Sigmoid colon (tissue), 7 donors: ENCODE measurements around the gene ANO2. TPM values are rescaled to one million over a fixed set of nuclear protein-coding genes. Genes with fewer than 3 reads are reported as not detected.

Experiments
- DNase-seq: peaks from one replicate; pipeline ENCODE4 v3.0.0-alpha.2; 2019
- H3K27ac ChIP-seq, 4 donors: fragments of 200-600 bp; sonication (generic); one replicate each; pipeline ENCODE4 v1.5.1; 2016 to 2019; ENCODE audit warnings: mild to moderate bottlenecking in 1 of 4
- H3K27me3 ChIP-seq, 3 donors: fragments of 200-600 bp; sonication (generic); one replicate each; pipeline ENCODE4 v1.5.1; 2019; ENCODE audit warnings: mild to moderate bottlenecking in 1 of 3
- H3K36me3 ChIP-seq, 4 donors: fragments of 200-600 bp; sonication (generic); one replicate each; pipeline ENCODE4 v1.5.1; 2016 to 2019
- H3K4me1 ChIP-seq, 4 donors: fragments of 200-600 bp; sonication (generic); one replicate each; pipeline ENCODE4 v1.5.1; 2017 to 2019
- H3K4me3 ChIP-seq, 4 donors: fragments of 200-600 bp; sonication (generic); one replicate each; pipeline ENCODE4 v1.5.1; 2017 to 2019; ENCODE audit warnings: mild to moderate bottlenecking in 2 of 4, moderate library complexity in 1 of 4
- H3K9me3 ChIP-seq, 4 donors: fragments of 200-600 bp in 3 of 4; sonication (generic) in 3 of 4; one replicate each; pipeline versions ENCODE4 v1.5.1 to v1.6.1; 2013 to 2019
- EP300 ChIP-seq, 4 donors: sonication (generic); formaldehyde crosslinking; IDR thresholded peaks; one replicate each; pipeline ENCODE4 v1.6.1; 2017; ENCODE audit warnings: antibody characterized with exemption in 4 of 4
- POLR2A ChIP-seq, 2 donors: fragments of 450-650 bp; IDR thresholded peaks; one replicate each; pipeline ENCODE4 v1.6.1; 2016; ENCODE audit warnings: antibody characterized with exemption in 2 of 2, mild to moderate bottlenecking in 2 of 2, moderate library complexity in 2 of 2
- POLR2AphosphoS5 ChIP-seq, 4 donors: sonication (generic); formaldehyde crosslinking; IDR thresholded peaks; one replicate each; pipeline ENCODE4 v1.6.1; 2017; ENCODE audit warnings: antibody characterized with exemption in 4 of 4
- WGBS, 2 donors: extraction: QIAGEN DNeasy Blood & Tissue Kit; methylation state at CpG; one replicate each; pipeline ENCODE4 v1.1.7; 2013; 5-methylcytosine and 5-hydroxymethylcytosine counted together
- intact Hi-C: fragments of 100-400 bp; cut with DNase I; formaldehyde crosslinking; loops from one replicate; pipeline ENCODE4 v1.15.1; 2023
- polyA plus RNA-seq, 3 donors: library from polyadenylated mRNA; stranded (reverse); fragments of 200-250 nt; gene quantifications; one replicate each; pipeline ENCODE4 v1.2.3, GENCODE V29; 2013
- total RNA-seq, 4 donors: library from RNA; depleted of rRNA; stranded (reverse); fragments of >200 nt; gene quantifications; one replicate each; pipeline ENCODE4 v1.1.0, GENCODE V29; 2016
- TF ChIP-seq, protein P1 (sequence below), 4 experiments: fragments of 450-650 bp in 3 of 4; fragments of 200-600 bp in 1 of 4; IDR thresholded peaks; one replicate each; pipeline ENCODE4 v1.5.1; 2016 to 2019; ENCODE audit warnings: antibody characterized with exemption in 4 of 4, mild to moderate bottlenecking in 3 of 4, moderate library complexity in 2 of 4
- donor health status: healthy with polysubstance abuse.
- donor health status: Bipolar disorder and iron deficiency.
- donor health status: healthy.

Gene ANO2
- total and polyA plus RNA-seq, 7 donors = 0.46 to 4.3 (median 1.8) TPM; not detected in 1

DNA sequence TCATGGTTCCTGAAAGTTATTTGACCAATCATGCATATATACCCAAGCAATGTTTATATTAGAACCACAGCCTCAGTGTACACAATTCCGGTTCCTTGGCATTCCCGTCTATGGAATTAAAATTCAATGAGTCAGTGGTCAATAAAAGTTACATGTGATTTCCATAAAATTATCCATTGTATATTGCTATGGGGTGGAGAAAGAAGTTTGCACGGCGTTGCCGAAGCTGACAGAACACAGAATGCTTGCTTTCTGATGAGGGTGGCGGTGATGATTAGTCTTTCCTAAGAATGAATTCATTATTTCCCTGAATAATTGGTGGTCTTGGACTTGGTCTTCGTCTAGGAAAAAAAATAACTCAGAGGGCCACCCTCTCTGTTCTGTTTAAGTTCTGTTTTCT is 214.1 kb downstream of the ANO2 start:
- intact Hi-C loops = no loop called here
- no peak for DNase-seq
- no peak overlapping the region for H3K27ac ChIP-seq
- TF ChIP-seq EP300 (IDR thresholded peaks at IDR 0.05) = no peak
- TF ChIP-seq POLR2AphosphoS5 (IDR thresholded peaks at IDR 0.05) = no peak
- TF ChIP-seq, protein P1, sequence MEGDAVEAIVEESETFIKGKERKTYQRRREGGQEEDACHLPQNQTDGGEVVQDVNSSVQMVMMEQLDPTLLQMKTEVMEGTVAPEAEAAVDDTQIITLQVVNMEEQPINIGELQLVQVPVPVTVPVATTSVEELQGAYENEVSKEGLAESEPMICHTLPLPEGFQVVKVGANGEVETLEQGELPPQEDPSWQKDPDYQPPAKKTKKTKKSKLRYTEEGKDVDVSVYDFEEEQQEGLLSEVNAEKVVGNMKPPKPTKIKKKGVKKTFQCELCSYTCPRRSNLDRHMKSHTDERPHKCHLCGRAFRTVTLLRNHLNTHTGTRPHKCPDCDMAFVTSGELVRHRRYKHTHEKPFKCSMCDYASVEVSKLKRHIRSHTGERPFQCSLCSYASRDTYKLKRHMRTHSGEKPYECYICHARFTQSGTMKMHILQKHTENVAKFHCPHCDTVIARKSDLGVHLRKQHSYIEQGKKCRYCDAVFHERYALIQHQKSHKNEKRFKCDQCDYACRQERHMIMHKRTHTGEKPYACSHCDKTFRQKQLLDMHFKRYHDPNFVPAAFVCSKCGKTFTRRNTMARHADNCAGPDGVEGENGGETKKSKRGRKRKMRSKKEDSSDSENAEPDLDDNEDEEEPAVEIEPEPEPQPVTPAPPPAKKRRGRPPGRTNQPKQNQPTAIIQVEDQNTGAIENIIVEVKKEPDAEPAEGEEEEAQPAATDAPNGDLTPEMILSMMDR (IDR thresholded peaks at IDR 0.05) = no peak
- TF ChIP-seq POLR2A (IDR thresholded peaks at IDR 0.05) = no peak
- H3K4me1 ChIP-seq = no peaks in the 10 kb centered on the region
- H3K36me3 ChIP-seq = no peaks in the 10 kb centered on the region
- H3K9me3 ChIP-seq = no peaks in the 10 kb centered on the region
- H3K4me3 ChIP-seq = no peak overlapping the region
- 87 to 90% methylated on average over 7 of the region's 7 CpGs for WGBS, 2 donors
- no peaks in the 10 kb centered on the region for H3K27me3 ChIP-seq

DNA sequence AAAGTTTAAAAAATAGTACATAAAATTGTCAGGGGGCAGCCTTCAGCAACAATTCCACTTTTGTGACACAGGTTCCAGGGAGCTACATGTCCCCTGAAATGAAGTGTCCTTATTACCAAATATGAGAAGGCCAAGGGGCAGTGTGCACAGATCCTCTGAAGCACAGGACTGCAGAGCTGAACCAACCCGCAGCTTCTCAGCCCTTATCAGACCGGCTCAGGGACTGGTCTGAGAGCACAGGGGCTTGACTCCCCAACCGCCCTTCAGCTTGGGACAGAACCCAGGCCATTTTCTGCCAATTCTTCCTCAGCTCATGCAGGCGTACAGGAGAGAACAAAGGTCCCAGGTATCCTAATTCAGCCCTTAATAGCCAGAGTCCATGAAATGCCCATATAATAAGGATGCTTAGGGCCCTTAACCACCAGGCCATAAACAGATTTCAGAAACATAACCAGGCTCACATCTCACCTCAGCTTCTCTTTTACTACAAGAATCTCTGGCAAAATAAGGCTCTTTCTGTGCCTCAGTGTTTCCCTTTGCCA is 221.3 kb downstream of the ANO2 start:
- intact Hi-C loops = no loop called here
- TF ChIP-seq EP300 (IDR thresholded peaks at IDR 0.05) = no peak
- no peak for TF ChIP-seq POLR2AphosphoS5 (IDR thresholded peaks at IDR 0.05)
- 89 to 95% methylated on average over 4 of the region's 4 CpGs for WGBS, 2 donors
- Histone ChIP-seq H3K27me3 (no peaks in the 10 kb centered on the region), H3K9me3 (no peaks in the 10 kb centered on the region), H3K4me3 (no peak overlapping the region), H3K36me3 (no peaks in the 10 kb centered on the region), H3K4me1 (peaks cover 0 to 19% (median 7%) of the 10 kb centered on the region in 4 donors), H3K27ac (no peak overlapping the region)
- DNase-seq = no peak

DNA sequence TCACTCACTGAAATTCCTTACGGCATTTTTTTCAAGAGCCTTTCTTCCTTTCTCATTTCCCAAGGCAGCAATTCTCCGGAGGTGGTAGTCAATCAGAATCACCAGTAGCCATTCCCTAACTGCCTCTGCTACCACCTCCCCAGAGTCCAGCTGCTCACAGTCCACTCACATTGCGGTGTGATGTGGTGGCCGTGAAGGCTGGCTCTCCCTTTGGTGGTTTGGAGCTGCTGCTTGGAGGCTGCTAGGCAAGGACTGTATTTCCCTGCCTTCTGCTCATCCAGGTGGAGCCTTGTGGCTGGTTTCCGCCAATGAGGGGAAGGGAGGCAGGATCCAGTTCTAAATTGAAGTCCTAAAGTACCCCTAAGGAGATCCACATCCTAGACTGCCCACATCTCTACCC is 222.0 kb downstream of the ANO2 start:
- Histone ChIP-seq H3K36me3 (no peaks in the 10 kb centered on the region), H3K4me1 (peaks cover 0 to 19% (median 7%) of the 10 kb centered on the region in 4 donors), H3K27ac (no peak overlapping the region), H3K9me3 (no peaks in the 10 kb centered on the region), H3K27me3 (no peaks in the 10 kb centered on the region), H3K4me3 (no peak overlapping the region)
- intact Hi-C loops = no loop called here
- no peak for DNase-seq
- TF ChIP-seq POLR2AphosphoS5 (IDR thresholded peaks at IDR 0.05) = no peak
- TF ChIP-seq, protein P1 (IDR thresholded peaks at IDR 0.05) = no peak
- no peak for TF ChIP-seq EP300 (IDR thresholded peaks at IDR 0.05)
- TF ChIP-seq POLR2A (IDR thresholded peaks at IDR 0.05) = no peak
- WGBS, 2 donors = 93 to 95% methylated on average over 5 of the region's 5 CpGs

DNA sequence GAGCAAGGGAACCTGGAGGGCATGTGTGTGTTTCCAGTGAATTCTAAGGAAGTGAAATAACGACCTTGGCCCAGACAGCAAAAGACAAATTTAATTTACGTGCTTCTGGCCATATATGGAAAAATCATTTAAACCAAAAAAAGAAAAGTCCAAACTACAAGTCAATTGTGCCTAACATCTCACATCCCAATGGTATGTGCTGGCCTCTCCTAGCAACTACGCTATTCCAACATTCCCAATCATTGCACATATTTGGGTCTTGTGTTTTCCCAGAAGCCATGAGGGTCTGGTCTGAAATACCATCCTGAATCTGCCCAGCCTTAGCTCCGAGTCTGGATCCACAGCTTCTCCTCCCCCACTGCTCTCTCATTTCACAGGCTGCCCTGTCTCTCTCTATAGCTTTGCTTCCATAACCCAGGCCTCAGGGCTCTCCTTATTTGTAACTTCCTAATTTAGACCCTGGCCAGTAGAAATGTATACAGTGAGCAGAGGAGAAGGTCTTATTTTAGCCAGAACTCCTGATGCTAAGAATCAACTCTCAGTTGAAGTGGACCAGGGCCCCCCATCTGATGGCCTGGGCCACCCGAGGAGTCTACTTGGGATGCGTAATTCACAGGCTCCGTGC is 224.6 kb downstream of the ANO2 start:
- WGBS, 2 donors = 81 to 88% methylated on average over 7 of the region's 7 CpGs
- no peak for DNase-seq
- Histone ChIP-seq H3K27me3 (no peaks in the 10 kb centered on the region), H3K27ac (peak overlapping the region in 2 of 4 donors; percentile 15 to 47), H3K4me3 (no peak overlapping the region), H3K4me1 (peaks cover 0 to 36% (median 24%) of the 10 kb centered on the region in 4 donors), H3K36me3 (no peaks in the 10 kb centered on the region), H3K9me3 (no peaks in the 10 kb centered on the region)
- intact Hi-C loops = no loop called here
- TF ChIP-seq POLR2A (IDR thresholded peaks at IDR 0.05) (no peak), POLR2AphosphoS5 (IDR thresholded peaks at IDR 0.05) (peak in 1 of 4 donors; percentile 45), EP300 (IDR thresholded peaks at IDR 0.05) (no peak)
- TF ChIP-seq, protein P1 (IDR thresholded peaks at IDR 0.05) = no peak

DNA sequence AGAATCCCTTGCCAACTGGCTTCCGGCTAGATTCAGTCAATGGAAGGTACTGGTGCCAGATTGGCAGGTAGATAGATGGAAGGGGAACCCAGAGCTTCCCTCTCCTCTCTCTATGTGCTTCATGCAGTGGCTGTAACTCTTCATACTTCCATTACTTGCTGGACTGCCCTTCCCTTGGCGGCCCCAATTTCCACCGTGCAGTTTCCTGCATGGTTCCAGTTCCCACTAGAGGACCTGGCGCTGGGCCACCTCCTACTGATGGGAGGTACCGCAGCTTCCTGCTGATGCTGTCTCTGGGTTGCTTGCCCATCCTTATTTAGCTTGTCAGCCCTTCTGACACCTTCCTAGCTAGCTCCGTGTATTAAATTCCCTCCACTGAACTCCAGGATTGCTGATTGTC is 226.4 kb downstream of the ANO2 start:
- peaks cover 0 to 38% (median 24%) of the 10 kb centered on the region in 4 donors for H3K4me1 ChIP-seq
- no peak for DNase-seq

More for the DNA sequence above, 226.4 kb downstream of the ANO2 start:
- intact Hi-C loops = no loop called here
- WGBS, 2 donors = 58 to 76% methylated on average over 6 of the region's 6 CpGs
- Histone ChIP-seq H3K36me3 (no peaks in the 10 kb centered on the region), H3K4me3 (no peak overlapping the region), H3K27me3 (no peaks in the 10 kb centered on the region), H3K9me3 (no peaks in the 10 kb centered on the region), H3K27ac (no peak overlapping the region)
- TF ChIP-seq EP300 (IDR thresholded peaks at IDR 0.05) = no peak
- TF ChIP-seq POLR2A (IDR thresholded peaks at IDR 0.05) = no peak
- TF ChIP-seq, protein P1 (IDR thresholded peaks at IDR 0.05) = no peak
- no peak for TF ChIP-seq POLR2AphosphoS5 (IDR thresholded peaks at IDR 0.05)
